Measurements from ENCODE around the gene JUNB. TPM values are rescaled to one million over a fixed set of nuclear protein-coding genes. Genes with fewer than 3 reads are reported as not detected.

Gene JUNB
- total and polyA plus RNA-seq, 7 donors, result 25.1 to 217 (median 37.4) TPM

GRCh38 chr19:12783849-12784393, 7.4 kb upstream of the JUNB start:
- Histone ChIP-seq H3K27ac (peak overlapping the region; percentile 82), H3K36me3 (ENCODE audit: insufficient read depth in 1 of 2, low read depth in 1 of 2) (no peaks in the 10 kb centered on the region), H3K27me3 (ENCODE audit: insufficient read depth in 3 of 3, low read length in 2 of 3) (no peaks in the 10 kb centered on the region), H3K4me3 (peak overlapping the region; percentile 7), H3K9me3 (no peaks in the 10 kb centered on the region), H3K4me1 (peaks cover 37% of the 10 kb centered on the region)
- WGBS, 3 donors, result 24 to 35% (median 26%) methylated on average over 12 to 19 of the region's 19 CpGs
- ATAC-seq (no peak), DNase-seq (peak; percentile 59 to 77)
- TF ChIP-seq CTCF (IDR thresholded peaks at IDR 0.05), result no peak
- intact Hi-C loops (cut with DNase I), result no loop called here

- 64 to 67% (median 66%) methylated on average over 10 of the region's 10 CpGs for WGBS, 3 donors
- peaks cover 36% of the 10 kb centered on the region for H3K4me1 ChIP-seq
- H3K27ac ChIP-seq, result peak overlapping the region; percentile 82
- H3K4me3 ChIP-seq, result no peak overlapping the region
- intact Hi-C loops (cut with DNase I), result no loop called here
- ATAC-seq, result no peak
- no peak for DNase-seq
- no peaks in the 10 kb centered on the region for H3K9me3 ChIP-seq
- H3K27me3 ChIP-seq (ENCODE audit: insufficient read depth in 3 of 3, low read length in 2 of 3), result no peaks in the 10 kb centered on the region
- H3K36me3 ChIP-seq (ENCODE audit: insufficient read depth in 1 of 2, low read depth in 1 of 2), result no peaks in the 10 kb centered on the region
- no peak for TF ChIP-seq CTCF (IDR thresholded peaks at IDR 0.05)
Observed at GRCh38 chr19:12784394-12784870, 6.9 kb upstream of the JUNB start.

- no peak overlapping the region for H3K4me3 ChIP-seq
- ATAC-seq, result no peak
- 57 to 75% (median 63%) methylated on average over 5 of the region's 5 CpGs for WGBS, 3 donors
- H3K27me3 ChIP-seq (ENCODE audit: insufficient read depth in 3 of 3, low read length in 2 of 3), result no peaks in the 10 kb centered on the region
- H3K27ac ChIP-seq, result peak overlapping the region; percentile 82
- no peak for DNase-seq
- TF ChIP-seq CTCF (IDR thresholded peaks at IDR 0.05), result no peak
- no peaks in the 10 kb centered on the region for H3K9me3 ChIP-seq
- peaks cover 35% of the 10 kb centered on the region for H3K4me1 ChIP-seq
- H3K36me3 ChIP-seq (ENCODE audit: insufficient read depth in 1 of 2, low read depth in 1 of 2), result no peaks in the 10 kb centered on the region
- intact Hi-C loops (cut with DNase I), result no loop called here
Observed at GRCh38 chr19:12784871-12785430, 6.3 kb upstream of the JUNB start.

GRCh38 chr19:12785431-12786031, 5.8 kb upstream of the JUNB start:
- H3K36me3 ChIP-seq (ENCODE audit: insufficient read depth in 1 of 2, low read depth in 1 of 2), result no peaks in the 10 kb centered on the region
- no peaks in the 10 kb centered on the region for H3K27me3 ChIP-seq (ENCODE audit: insufficient read depth in 3 of 3, low read length in 2 of 3)
- H3K4me3 ChIP-seq, result no peak overlapping the region
- TF ChIP-seq CTCF (IDR thresholded peaks at IDR 0.05), result no peak
- H3K27ac ChIP-seq, result peak overlapping the region; percentile 99
- DNase-seq, result no peak
- WGBS, 3 donors, result 67 to 93% (median 71%) methylated on average over 4 of the region's 4 CpGs
- intact Hi-C loops (cut with DNase I), result no loop called here
- H3K9me3 ChIP-seq, result no peaks in the 10 kb centered on the region
- ATAC-seq, result no peak
- H3K4me1 ChIP-seq, result peaks cover 35% of the 10 kb centered on the region

Data from psoas muscle (tissue), 8 donors.